HUDEP-2 (cell line): ENCODE measurements around the gene RAB23.
A peak's percentile ranks its signal among the peaks of the same experiment; 100 is the strongest.

ENCODE experiments used
- DNase-seq, 76 experiments: peaks; one replicate each; lab custom pipeline; 2025; ENCODE audit not compliant: unreplicated experiment in 76 of 76; lab: John Stamatoyannopoulos, UW

RAB23 gene

DNA sequence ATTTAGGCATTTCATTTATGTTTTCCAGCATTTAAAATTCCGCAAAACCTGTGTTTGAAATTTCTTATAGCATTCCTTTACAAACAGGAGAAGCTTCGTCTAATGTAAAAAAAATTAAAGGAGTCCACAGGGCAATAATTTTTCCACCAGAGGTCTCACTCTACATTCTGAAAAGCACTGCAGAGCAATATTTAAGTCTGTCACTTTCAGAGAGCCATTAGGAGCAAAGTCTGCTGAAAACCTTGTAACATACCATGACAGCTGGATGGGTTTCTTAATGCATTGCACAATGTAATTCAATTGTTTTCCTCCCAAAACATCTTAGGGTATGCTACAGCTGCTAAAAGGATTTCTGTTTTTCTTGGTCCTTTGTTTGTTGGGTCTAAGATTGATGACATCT lies 32.0 kb downstream of the RAB23 start:
- DNase-seq = peak in 4 of 76 experiments; percentile 11 to 27 (median 19)

DNA sequence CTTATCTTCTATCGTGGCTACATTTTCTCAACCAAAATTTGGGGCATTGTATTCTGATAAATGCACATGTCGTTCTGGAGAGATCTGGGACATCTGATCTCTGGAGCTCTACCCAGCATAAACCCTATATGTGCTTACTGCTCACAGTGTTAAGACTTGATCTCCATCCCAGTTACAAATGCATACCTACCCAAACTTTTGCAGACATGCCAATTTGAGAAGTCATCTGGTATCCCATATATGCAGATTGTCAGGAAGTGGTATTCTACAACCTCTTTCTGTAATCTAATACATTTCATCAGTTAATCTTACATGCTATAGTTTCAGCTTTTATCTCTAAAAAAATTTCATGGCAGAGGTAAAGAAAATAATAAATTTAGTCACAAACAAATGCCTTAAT lies 38.8 kb downstream of the RAB23 start:
- DNase-seq = no peak

DNA sequence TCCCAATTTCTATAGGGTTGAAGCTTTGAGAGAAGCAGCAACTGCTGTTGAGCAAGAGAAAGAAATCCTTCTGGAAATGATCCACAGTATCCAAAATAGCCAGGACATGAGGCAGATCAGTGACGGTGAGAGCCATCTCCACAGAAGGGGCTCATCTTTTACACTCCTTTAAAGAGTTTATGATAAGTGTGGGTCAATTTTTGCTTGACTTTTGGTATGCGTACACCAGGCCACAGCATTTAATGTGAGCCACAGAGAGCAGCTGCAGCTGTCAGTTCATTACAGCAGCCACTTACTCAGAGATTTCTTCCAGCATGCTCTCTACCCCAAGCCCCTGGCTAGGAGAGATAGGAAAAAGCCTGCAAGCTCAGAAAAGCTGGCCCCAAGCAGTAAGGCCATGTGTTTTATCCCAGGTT lies 40.1 kb downstream of the RAB23 start:
- peak in 2 of 76 experiments; percentile 27 to 29 for DNase-seq

DNA sequence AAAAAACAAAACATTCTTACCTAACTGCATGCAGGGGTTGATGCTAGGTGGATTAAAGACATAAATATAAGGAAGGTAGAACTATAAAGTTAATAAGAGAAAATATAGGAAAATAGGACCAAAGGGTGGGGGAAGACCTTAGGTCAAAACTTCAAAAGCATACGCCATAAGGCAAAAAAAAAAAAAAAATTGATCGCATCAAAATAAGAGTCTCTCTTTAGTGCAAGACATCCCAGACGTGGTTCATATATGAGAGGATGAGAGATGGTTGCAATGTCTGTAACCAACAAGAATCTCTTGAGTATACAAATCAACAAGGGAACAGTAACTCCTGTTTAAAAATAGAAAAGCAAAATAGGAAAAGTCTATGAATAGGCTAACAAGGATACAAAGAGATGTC lies 41.5 kb downstream of the RAB23 start:
- no peak for DNase-seq

DNA sequence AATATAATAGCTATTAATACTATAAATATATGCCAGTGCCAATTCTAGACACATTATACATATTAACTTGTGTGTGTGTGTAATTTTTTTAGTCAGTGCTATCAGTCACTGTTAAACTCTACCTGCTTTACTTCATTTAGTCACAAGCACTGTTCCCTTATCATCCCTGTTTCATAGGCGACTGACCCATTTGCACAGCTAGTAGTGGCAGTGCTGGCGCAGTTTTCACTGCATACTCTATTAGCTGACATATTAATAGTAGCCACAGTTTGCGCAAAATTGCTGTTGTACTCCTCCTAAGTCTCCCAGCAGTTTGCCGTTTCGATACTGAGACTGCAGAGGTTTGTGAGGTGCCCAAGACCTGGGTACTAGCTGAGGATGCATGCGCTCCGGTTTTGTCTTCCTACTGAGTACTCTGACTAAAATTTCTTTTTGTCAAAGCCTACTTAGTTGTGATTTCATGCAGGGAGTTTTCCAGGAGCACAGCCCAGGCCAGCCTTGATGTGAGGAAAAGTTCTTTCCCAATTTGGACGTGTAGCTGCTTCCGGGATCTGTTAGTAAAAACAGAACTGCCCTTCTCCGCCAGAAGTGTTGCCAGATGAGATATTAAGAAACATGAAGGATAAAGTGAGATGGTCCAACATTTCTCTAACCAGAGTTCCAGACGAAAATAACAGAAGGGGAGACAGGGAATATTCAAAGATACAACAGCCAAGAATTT lies 44.4 kb downstream of the RAB23 start:
- no peak for DNase-seq

DNA sequence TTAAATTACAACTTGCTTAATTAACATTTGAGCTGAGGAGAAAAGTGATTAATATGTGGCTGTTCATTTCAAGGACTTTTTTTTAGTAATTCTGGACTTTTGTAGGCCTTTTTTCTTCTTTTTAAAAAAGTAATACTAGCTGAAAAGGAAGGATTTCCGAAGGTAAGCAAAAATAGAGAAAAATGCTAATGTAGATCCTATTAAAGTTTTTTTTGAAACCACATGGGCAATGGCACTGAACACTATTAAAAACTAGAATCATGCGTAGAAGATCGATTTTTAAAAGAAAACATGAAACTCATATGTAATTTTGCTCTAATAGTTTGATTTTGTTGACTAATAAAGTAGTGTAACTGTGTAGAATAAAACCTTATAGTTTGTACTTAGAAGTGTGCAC lies 47.6 kb downstream of the RAB23 start:
- DNase-seq = no peak

DNA sequence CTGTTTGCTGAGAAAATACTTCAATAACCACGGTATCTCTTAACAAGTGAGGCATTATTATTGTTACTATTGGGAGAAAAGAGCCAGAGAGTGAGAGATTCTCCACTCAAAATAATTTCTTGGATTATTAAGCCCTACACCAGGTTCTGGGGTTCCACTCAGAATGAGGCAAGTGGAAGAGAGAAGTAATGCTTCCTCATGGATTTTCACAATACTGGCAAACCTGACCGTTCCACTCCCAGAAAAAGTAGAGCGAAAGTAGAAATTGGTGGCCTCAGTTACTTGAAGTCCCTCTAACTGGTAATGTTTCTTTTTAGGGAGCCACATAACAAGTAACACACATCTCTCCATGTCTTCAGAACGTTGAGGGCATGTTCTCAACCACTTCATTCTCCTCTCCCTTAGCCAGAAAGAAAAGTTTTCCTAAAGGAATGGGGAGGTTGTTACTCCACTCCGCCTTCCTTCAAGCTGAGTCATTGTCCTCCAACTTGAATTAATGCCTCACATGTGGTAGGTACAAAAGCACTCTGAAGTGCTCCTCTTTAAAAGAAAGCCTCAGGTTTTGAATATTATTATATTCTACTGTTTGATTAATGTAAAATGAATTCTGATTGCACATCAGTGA lies 48.1 kb downstream of the RAB23 start:
- DNase-seq = peak in 28 of 76 experiments; percentile 18 to 79 (median 40)

DNA sequence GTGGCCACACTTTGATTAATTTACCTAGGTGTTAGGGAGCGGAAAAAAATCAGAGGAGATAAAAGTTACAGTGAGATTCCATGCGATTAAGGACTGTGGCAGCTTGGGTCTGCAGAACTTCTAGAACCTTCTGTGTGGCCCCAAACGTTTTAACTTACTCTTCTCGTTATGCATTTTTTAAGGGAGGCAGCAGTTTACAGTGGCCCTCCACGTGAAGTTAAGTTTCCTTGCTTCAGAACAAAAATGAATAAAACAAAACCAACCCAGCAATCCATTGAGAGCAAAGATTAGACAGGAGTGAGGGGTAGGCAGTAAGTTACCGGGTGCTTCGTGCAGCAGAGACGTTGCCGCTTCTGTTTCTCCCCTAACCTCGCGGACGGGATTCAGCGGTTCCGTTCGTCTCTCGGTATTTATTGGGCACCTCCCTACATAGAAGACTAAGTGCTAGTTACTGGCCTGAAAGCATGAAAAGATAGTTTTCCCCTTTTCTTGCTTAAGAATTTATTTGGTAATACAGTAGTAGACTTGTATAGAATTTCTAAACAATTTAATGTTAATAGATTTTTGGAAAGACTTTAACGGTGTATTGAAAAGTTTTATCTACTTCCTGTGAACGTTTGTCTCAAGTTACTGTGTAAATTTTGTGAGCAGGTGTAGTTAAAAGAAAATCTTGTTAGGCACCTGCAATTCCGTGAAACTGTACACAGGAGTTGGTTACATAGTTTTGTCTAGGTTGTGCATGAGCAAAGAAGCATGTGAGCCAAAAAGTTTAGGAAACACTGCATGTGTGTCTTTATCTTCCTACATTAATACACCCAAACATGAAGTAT lies 48.8 kb downstream of the RAB23 start:
- DNase-seq = peak in 49 of 76 experiments; percentile 12 to 67 (median 38)

DNA sequence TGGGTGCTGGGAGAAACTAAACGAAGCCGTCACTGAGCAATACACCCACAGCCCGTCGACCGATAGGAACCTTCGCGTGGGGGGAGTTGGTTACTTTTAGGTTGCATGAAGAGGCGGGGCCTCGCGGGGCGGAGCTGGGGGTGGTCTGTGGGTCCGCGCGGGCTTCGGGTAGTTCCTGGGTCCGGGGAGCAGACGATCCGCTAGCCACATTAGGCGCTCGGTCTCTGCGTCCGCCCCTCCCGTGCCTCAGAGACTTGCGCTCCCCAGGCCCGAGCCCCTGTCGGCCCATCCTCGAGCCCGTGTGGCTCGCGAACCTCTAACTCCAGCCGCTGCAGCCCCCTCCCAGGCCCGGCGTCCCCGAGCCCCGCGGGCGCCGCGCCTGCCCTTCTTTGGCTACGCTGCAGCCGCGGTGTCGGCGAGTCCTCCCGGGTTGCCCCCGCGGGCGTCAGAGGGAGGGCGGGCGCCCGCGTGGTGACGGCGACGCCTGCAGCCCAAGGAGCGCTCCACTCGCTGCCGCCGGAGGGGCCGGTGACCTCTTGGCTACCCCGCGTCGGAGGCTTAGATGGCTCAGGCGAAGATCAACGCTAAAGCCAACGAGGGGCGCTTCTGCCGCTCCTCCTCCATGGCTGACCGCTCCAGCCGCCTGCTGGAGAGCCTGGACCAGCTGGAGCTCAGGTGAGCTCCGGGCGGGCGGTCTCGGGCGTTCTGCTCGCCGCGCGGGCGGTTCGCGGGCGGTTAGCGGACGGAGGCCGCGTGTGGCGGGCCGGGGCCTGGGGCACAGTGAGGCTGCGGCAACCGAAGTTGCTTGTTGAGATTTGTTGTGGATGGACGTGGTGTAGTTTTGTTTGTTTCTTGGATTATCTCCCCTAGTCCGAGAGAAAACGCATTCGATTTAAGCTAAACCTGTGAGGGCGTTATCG lies 49.7 kb downstream of the RAB23 start, which contains the start of gene BAG2:
BAG2 (plus strand) TSS at position 191 of the 920 bp plus-strand sequence; CDS start at position 563, 372 bp downstream.
- DNase-seq = peak; percentile 57 to 99 (median 95)

DNA sequence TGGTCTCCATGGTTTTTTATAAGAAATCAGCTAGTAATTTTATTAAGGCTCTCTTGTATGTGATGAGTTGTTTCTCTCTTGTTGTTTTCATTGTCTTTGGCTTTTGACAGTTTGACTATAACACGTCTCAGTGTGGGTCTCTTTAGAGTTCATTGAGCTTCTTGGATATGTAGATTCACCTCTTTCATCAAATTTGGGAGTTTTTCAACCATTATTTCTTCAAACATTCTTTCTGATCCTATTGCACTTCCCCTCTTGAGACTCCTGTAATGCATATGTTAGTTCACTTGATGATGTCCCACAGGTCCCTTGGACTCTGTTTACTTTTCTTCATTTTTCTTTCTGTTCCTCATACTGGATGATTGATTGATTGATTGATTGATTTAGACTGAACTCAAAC lies 57.0 kb downstream of the RAB23 start:
- DNase-seq = no peak

DNA sequence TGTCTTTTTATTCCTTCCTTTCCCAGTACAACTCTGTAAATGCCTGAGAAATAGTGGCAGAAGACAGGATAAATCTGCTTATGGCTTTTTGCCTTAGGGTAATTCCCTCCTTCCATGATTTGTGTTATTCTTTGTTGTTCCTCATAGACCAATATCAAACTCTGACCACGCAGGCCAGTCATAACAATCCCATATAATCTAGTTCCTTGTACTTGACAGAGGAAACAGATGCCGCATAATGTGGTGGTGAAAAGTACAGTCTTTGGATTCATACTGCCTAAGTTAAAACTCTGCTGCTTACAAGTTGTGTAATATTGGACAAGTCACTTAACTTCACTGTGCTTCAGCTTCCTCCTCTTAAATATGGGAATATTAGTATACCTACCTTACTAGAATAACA lies 58.2 kb downstream of the RAB23 start:
- no peak for DNase-seq

DNA sequence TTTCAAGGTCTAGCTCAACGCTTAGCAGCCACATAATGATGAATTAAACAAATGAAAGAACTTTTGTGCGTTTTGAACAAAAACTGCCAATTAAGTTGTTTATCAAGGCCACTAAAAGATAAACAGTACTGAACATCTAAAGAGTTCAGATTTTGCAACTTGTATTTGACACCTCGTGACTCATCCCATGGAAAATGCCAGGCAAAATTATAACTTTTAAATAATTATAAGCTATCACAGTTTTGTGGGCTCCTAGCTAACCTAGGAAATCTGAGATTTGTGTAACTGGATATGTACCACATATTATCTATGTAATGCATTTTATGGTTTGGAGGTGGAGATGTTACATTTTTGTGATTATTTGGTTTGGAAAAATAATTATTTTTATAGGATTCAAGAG lies 59.6 kb downstream of the RAB23 start:
- DNase-seq = no peak

DNA sequence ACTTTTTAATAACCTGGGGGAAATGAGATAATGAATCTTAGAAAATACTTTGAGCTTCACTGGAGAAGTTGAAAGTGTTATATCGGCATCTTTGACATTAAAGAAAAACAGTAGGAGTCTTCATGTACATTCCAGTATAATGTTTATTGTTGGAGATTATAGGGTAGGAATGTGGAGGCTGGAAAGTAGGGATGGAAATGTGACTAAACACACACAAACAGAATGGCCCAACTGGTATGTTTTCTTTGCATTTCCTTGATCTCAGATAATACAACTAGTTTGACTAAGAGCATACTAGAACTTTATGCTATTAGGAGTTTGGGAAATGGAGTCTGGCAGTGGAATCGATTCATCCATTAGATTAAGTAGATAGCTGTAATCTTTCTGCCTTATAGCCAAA lies 60.1 kb downstream of the RAB23 start:
- DNase-seq = no peak

DNA sequence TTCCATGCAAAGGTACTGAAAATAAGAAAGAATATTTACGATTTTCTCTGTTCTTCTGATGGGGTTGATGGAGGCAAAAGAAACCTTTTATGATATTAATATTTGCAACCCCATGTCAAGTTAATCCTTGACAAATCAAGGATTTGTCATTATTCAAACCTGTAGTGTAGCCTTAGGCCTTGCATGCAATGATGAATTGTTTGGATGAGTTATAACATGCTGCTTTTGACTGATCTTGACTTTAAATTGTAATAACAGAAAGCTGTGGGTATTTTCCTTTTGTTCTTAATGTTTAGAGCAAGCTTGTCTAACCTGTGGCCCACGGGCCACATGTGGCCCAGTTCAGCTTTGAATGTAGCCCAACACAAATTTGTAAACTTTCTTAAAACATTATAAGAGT lies 63.0 kb downstream of the RAB23 start:
- DNase-seq = no peak

DNA sequence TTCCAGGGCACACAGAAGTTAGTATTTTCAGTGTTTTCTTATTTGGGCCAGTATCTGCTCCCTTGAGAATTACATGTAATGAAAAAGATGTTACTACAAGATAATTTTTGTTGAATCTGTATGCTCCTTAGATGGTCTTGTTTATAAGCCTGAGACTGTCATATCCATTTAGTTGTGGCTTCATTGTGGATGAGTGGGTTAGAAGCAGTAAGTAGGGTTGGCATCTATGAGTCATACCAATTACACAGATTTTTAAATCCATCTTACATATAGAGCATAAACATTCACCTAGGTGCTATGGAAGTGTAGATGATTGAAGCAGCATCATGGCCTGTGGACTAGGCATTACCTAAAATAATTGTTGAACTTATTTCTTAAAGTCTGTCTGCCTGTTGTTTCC lies 63.4 kb downstream of the RAB23 start:
- no peak for DNase-seq

DNA sequence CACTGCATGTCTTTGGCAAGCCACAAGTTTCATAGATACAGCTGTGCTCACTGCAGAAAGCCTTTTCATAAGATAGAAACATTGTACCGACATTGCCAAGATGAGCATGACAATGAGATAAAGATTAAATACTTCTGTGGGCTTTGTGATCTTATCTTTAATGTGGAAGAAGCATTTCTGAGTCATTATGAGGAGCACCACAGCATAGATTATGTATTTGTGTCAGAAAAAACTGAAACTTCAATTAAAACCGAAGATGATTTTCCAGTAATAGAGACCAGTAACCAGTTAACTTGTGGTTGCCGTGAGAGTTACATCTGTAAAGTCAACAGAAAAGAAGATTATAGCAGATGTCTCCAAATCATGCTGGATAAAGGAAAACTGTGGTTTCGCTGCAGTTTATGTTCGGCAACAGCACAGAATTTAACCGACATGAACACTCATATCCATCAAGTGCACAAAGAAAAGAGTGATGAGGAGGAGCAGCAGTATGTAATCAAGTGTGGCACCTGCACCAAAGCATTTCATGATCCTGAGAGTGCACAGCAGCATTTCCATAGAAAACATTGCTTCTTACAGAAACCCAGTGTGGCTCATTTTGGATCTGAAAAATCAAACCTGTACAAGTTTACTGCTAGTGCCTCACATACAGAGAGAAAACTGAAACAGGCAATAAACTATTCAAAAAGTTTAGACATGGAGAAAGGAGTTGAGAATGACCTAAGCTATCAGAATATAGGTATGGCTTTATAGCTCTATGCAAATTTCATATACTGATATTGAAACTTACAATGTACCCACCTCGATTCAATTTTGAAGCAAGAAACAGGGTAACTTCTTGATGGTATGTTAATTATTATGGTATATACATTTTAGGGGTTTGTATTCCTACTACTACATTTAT lies 73.9 kb downstream of the RAB23 start:
- no peak for DNase-seq

DNA sequence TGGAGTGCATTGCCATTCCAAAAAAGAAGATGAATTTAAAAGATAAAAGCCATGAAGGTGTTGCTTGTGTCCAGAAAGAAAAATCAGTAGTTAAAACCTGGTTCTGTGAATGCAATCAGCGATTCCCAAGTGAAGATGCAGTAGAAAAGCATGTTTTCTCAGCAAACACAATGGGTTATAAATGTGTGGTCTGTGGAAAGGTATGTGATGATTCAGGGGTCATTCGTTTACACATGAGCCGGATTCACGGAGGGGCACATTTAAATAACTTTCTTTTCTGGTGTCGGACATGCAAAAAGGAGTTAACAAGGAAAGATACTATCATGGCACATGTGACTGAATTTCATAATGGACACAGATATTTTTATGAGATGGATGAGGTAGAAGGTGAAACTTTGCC lies 74.7 kb downstream of the RAB23 start:
- no peak for DNase-seq

DNA sequence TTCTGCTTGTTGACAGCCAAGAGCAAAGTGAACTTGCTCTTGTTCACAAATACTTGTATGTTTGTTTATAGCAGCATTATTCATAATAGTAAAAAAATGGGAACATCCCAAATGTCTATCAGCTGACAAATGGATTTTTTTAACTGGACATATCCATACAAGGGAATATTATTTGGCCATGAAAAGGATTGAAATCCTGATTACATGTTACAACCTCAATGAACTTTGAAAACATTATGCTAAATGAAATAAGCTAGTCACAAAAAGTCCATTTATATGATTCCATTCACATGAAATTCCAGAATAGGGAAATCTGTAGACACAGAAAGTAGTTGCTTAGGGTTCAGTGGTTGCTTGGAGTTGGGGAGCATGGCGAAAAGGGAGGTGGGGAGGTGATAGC lies 78.4 kb downstream of the RAB23 start:
- no peak for DNase-seq

DNA sequence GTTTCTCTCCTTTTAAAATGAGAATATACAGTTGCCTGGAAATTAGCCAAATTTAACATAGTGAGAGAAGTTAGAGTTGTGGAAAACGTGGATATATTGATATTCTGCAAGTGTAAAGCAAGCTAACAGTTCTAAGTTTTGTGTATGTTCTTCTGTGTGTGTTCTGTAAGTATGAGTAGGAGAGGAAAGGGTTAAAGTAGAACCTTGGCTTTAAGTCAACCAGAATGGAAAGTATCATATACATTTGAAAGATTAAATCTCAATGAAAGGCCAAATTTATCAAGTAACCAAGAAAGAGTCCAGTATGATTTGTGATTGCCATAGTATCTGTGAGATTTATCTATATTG lies 80.0 kb downstream of the RAB23 start:
- DNase-seq = no peak
